Measurements from ENCODE around the gene DGAT2.

GRCh38 chr11:75767228-75767572 lies 1.4 kb upstream of the DGAT2 start:
- no peak for TF ChIP-seq CTCF (IDR thresholded peaks at IDR 0.05; ENCODE audit: poor library complexity, severe bottlenecking)
- TF ChIP-seq EZH2 (IDR thresholded peaks at IDR 0.05; ENCODE audit: borderline replicate concordance, insufficient read depth, low read length, poor library complexity, severe bottlenecking), result no peak
- no peak for TF ChIP-seq RAD21 (conservative IDR thresholded peaks at IDR 0.05)
- TF ChIP-seq TAF1 (IDR thresholded peaks at IDR 0.05; ENCODE audit: low read depth), result no peak
- TF ChIP-seq REST (IDR thresholded peaks at IDR 0.05; ENCODE audit: borderline replicate concordance), result no peak
- TF ChIP-seq POLR2AphosphoS5 (IDR thresholded peaks at IDR 0.05), result no peak
- TF ChIP-seq MXI1 (conservative IDR thresholded peaks at IDR 0.05; ENCODE audit: poor library complexity, severe bottlenecking), result no peak
- no peak for TF ChIP-seq EP300 (conservative IDR thresholded peaks at IDR 0.05; ENCODE audit: poor library complexity, severe bottlenecking)
- TF ChIP-seq SMC3 (conservative IDR thresholded peaks at IDR 0.05; ENCODE audit: poor library complexity), result no peak

Data from neural cell (in vitro differentiated cells).